ENCODE data around the gene USP51.
"Not testable (repeated sequence)": the region's sequence is repeated elsewhere in the genome, so short reads cannot be mapped to it uniquely, and the experiment has no call there.

USP51 gene

GRCh38 chrX:55465108-55465507, 24.5 kb downstream of the USP51 start:
- not testable (repeated sequence) for DNase-seq

- DNase-seq, result not testable (repeated sequence)
Observed at GRCh38 chrX:55464050-55464449, 25.6 kb downstream of the USP51 start.

- DNase-seq, result not testable (repeated sequence)
Observed at GRCh38 chrX:55459926-55460325, 29.7 kb downstream of the USP51 start.

- not testable (repeated sequence) for DNase-seq
Observed at GRCh38 chrX:55459426-55459825, 30.2 kb downstream of the USP51 start.

- DNase-seq, result not testable (repeated sequence)
Observed at GRCh38 chrX:55455708-55456107, 33.9 kb downstream of the USP51 start.

- no peak for DNase-seq
Observed at GRCh38 chrX:55452833-55453124, 36.9 kb downstream of the USP51 start.

GRCh38 chrX:55451990-55452832, 37.4 kb downstream of the USP51 start, which contains the start of gene MAGEH1:
TSS of gene MAGEH1 (plus strand) at chrX:55452127. CDS start at chrX:55452375, 248 bp downstream.
- peak; percentile 80 to 90 (median 86) for DNase-seq

GRCh38 chrX:55451626-55451989, 38.0 kb downstream of the USP51 start:
- DNase-seq, result peak in 1 of 4 experiments; percentile 0

GRCh38 chrX:55451141-55451540, 38.5 kb downstream of the USP51 start:
- no peak for DNase-seq

- DNase-seq, result no peak
Observed at GRCh38 chrX:55450259-55450658, 39.4 kb downstream of the USP51 start.

- not testable (repeated sequence) for DNase-seq
Observed at GRCh38 chrX:55443468-55443867, 46.2 kb downstream of the USP51 start.
